ENCODE measurements around the gene NDUFB10.

DNA sequence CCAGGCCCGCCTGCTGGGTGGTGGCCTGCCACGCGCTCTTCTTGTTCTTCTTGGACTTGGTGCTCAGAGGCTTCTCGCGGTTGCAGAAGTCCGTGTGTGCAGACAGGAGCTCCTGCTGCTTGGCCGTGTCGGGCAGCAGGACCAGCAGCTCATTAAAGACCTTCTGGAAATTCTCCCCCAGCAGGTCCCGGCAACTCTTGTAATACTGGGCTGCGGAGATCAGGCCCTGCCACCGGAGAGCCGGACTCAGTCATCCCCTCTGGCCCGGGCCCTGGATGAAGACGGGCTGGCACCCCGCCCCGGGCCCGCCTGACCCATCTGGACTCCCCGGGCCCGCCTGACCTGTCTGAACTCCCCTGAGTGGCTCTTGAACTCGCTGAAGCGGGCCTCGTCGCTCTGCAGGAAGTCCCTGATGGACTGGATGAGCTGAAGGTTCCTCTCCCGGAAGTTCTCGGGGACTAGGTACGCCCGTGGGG, 39.1 kb downstream of the NDUFB10 start:
- TF ChIP-seq, protein P1, sequence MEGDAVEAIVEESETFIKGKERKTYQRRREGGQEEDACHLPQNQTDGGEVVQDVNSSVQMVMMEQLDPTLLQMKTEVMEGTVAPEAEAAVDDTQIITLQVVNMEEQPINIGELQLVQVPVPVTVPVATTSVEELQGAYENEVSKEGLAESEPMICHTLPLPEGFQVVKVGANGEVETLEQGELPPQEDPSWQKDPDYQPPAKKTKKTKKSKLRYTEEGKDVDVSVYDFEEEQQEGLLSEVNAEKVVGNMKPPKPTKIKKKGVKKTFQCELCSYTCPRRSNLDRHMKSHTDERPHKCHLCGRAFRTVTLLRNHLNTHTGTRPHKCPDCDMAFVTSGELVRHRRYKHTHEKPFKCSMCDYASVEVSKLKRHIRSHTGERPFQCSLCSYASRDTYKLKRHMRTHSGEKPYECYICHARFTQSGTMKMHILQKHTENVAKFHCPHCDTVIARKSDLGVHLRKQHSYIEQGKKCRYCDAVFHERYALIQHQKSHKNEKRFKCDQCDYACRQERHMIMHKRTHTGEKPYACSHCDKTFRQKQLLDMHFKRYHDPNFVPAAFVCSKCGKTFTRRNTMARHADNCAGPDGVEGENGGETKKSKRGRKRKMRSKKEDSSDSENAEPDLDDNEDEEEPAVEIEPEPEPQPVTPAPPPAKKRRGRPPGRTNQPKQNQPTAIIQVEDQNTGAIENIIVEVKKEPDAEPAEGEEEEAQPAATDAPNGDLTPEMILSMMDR (IDR thresholded peaks at IDR 0.05), result no peak
- no peak for TF ChIP-seq EP300 (IDR thresholded peaks at IDR 0.05; ENCODE audit: low read depth)
- TF ChIP-seq POLR2AphosphoS5 (IDR thresholded peaks at IDR 0.05), result no peak
- TF ChIP-seq POLR2A (IDR thresholded peaks at IDR 0.05), result no peak
